ENCODE data around the gene MYD88.

DNA sequence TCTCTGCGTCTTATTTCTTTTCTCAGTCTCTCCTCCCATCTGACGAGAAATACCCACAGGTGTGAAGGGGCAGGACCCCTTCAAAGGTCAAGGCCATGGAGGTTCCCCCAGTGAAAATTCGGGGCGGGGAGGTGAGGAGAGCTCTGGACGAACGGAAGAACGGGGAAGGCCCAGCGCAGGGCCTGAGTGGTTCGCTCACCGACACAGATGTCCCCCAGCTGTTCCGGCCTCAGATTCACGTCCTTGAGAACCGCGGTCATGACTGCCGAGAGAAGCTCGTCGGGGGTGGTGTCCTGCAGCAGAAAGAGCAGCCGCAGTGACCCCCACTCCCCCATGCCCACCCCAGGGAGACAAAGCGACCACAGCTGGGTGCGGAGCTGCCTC, 2.1 kb upstream of the MYD88 start:
- TF ChIP-seq EGR1 (IDR thresholded peaks at IDR 0.05; ENCODE audit: low read depth) (no peak), EZH2 (IDR thresholded peaks at IDR 0.05) (no peak), POLR2AphosphoS5 (IDR thresholded peaks at IDR 0.05; ENCODE audit: low read depth, low read length) (no peak), YY1 (IDR thresholded peaks at IDR 0.05; ENCODE audit: extremely low read depth, insufficient replicate concordance, low read depth, low read length) (no peak), RAD21 (IDR thresholded peaks at IDR 0.05; ENCODE audit: low read depth) (no peak)
- TF ChIP-seq, protein P1, sequence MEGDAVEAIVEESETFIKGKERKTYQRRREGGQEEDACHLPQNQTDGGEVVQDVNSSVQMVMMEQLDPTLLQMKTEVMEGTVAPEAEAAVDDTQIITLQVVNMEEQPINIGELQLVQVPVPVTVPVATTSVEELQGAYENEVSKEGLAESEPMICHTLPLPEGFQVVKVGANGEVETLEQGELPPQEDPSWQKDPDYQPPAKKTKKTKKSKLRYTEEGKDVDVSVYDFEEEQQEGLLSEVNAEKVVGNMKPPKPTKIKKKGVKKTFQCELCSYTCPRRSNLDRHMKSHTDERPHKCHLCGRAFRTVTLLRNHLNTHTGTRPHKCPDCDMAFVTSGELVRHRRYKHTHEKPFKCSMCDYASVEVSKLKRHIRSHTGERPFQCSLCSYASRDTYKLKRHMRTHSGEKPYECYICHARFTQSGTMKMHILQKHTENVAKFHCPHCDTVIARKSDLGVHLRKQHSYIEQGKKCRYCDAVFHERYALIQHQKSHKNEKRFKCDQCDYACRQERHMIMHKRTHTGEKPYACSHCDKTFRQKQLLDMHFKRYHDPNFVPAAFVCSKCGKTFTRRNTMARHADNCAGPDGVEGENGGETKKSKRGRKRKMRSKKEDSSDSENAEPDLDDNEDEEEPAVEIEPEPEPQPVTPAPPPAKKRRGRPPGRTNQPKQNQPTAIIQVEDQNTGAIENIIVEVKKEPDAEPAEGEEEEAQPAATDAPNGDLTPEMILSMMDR (IDR thresholded peaks at IDR 0.05 in 2 of 3, conservative IDR thresholded peaks at IDR 0.05 in 1 of 3; ENCODE audit: borderline replicate concordance in 1 of 3, insufficient read depth in 1 of 3, low read depth in 2 of 3, low read length in 2 of 3) = no peak
